ENCODE data around the gene GRIK4.

Gene GRIK4

DNA sequence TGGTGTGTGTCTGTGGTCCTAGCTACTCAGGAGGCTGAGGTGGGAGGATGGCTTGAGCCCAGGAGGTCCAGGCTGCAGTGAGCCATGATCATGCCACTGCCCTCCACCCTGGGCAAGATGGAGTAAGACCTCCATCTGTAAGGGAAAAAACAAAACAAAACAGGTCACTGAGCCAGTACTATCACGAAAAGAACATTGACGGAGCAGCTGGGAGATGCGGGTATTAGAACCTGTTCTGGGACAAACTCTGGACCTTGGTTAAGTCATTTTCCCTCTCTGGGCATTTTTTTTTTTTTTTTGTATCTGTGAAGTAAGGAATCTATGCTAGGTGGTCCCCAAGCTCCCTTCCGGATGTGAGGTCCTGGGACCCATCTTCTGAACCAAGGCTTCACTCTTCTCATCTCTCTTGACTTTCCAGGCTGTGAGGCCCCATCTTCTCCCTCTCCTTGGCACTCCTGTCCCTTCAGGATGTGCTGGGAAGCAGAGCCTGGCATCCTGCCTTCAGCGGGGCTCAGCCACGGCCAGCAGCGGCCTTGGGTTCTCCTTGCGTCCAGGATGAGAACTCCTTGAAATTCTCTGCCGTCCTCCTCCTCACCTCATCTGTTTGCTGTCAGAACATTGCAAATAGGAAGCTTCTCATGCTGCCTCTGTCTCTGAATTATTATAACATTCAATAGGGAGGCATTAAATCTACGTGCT lies 130.8 kb downstream of the GRIK4 start:
- no peak for DNase-seq (ENCODE audit: low read depth)

DNA sequence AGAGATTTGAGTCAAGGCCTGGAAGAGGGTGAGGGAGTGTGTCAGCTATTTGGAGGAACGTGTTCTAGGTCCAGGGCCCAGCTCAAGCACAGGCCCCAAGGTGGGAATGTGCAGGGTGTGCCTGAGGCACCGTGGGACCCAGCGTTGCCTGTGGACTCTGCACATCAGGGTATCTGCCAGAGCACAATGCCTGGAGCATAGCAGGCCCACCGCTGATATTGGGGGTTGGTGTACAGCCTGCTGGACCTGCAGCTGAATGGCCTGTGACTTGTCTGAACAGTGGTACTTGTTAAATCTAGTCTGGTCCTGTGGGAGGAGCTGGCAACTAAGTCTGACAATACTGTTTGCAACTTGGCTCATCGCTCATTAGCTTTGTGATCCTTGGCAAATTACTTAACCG lies 131.7 kb downstream of the GRIK4 start:
- DNase-seq (ENCODE audit: low read depth): no peak

DNA sequence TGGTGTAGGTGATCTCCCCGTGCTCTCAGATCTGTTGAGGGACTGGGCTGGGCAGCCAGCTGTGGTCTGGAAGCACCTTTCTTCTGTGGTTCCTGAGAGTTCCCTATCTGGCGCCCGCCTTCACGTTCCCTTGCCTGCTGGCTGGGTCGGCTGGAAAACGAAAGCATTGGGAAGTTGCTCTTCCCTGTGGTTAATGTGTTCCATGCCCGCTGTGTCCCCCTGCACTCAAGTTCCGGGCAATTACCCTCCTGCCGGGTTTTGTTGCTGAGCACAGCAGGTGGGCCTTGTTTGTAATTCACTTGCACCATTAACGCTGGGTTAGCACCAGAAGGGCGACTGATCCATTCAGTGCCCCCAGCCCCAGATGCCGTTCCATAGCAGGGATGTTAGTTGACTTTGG lies 134.1 kb downstream of the GRIK4 start:
- DNase-seq (ENCODE audit: low read depth): no peak

DNA sequence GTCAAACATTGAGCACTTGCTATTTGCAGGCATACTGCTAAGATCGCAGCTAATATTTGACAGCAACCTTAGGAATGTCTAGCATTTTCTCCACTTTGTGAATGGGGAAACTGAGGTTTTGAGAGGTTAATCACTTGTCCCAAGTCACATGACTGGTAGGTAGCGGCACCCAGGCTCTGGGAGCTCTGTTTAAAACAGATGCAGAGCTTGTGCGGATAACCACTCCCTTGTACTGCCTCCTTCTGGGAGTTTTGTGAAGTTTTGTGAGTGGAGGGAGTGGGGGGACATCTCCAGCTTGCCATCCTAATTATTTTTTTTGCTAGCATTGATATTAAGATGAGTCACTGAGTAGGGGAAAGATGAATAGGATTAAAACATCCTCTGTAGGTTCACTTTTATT lies 134.7 kb downstream of the GRIK4 start:
- DNase-seq (ENCODE audit: low read depth): no peak

DNA sequence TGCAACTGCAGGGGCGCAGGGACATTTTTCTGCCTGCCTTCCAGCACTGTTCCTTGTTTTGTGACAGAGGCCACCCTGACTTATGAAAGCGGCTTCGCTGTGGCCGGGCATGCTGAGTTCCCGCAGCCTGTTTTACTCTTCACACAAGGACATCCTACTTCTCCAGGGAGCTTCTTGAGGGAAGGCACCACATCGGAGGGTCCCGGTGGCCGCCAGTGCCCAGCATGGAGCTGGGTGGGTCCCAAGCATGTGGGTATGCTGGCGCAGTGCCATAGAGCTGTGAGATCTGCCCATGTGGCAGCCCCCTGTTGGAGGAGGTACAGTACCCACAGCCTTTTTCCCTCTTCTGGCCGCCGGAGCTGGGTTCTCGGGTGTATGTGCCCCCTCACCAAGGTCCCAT lies 136.1 kb downstream of the GRIK4 start:
- DNase-seq (ENCODE audit: low read depth): no peak

DNA sequence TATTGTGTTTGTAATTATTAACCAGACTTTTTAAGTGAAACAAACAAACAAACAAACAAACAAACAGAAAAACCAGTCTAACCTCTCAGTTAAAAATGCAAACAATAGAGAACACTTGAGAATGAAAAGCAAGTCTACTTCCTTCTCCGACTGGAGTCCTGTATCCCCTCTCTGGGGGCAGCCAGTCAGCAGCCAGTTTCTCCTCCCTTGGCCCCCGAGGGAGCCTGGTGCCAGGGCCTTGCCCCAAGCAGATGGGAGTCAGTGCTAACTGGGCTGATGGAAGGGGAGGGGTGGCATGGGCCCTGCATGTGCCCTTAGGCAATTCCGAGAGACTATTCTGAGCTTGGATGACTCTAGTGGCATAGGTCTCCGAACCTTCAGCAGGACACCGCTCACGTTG lies 137.2 kb downstream of the GRIK4 start:
- no peak for DNase-seq (ENCODE audit: low read depth)

DNA sequence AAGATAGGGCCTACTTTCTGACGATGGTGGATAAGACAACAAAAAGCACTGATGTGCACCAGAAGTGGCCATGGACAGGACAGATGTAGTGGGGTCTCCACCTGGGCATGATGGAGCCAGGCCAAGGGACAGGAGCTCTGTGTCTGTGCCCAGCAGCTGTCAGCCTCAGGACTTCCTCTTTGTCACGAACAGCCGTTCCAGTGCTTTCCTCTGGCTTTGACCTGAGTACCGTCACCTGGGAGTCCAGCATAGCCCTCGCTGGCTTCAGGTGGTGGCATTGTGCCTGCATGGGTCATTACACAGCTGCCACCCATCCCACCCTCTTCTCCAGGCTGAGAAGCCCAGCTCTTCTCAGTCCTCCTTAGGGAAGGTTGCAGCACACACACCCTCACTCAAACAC lies 137.8 kb downstream of the GRIK4 start:
- DNase-seq (ENCODE audit: low read depth): no peak

DNA sequence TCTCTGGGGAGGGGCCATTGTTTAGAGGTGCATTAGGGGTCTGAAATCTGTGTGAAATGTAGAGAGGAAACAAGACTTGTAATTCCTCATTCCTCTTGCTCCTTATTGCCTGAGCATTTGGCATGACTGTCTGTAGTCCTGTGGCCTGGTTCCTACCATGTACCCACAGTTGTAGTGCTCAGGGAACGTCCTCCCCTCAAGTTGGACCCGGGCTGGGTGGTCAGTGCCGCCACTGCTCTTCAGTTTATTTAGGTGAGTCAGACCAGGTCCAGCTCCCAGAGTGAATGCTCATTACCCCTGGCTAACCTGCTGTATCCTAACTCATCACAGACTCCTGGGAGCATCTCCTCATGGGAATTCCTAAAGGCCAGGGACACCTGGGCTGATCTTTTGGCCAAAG lies 139.8 kb downstream of the GRIK4 start:
- DNase-seq (ENCODE audit: low read depth): no peak

DNA sequence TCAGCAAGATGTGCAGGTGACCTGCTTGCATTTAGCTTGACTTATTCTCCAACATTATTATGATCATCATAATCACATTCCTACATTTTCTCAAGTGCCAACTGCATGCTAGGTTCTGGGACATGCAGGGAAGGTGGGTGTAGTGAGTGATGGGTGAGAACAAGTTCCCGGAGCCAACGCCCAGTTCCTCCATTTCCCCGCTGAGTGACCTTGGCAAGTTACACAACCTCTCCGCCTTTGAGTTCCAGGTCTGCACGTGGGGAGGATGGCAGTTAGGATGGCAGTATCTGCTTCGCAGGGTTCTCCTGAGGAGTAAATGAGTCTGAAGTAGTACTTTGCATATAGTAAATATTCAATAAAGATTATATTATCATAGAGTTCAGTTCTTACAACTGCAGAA lies 140.3 kb downstream of the GRIK4 start:
- DNase-seq (ENCODE audit: low read depth): no peak

DNA sequence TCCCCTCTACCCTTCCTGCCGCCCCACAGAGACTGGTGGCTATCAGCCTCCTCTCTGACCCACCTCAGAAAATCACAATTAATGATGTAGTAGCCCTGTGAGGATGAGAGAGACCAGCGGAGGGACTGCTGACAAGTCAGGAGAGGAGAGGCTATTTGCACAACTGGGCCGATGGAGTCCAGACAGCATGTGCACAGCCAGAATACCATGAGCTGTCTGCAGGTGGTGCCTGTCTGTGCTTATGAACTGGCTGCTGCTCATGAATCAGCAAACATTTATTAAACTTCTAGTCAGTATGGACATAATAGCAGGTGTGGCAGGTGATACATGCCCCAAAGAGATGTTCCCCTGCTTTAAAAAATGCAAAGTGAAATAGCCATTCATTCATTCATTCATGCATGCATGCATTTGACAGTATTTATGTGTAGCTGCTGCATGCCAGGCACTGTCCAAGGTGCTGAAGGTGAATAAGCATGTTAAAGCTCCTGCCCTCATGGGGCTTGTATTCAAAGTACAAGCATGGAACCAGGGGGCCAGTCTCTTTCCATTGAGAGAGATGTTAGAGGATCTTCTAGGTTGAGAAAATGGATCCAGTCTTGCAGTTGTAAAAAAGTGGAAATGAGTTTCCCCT lies 141.3 kb downstream of the GRIK4 start:
- no peak for DNase-seq (ENCODE audit: low read depth)

DNA sequence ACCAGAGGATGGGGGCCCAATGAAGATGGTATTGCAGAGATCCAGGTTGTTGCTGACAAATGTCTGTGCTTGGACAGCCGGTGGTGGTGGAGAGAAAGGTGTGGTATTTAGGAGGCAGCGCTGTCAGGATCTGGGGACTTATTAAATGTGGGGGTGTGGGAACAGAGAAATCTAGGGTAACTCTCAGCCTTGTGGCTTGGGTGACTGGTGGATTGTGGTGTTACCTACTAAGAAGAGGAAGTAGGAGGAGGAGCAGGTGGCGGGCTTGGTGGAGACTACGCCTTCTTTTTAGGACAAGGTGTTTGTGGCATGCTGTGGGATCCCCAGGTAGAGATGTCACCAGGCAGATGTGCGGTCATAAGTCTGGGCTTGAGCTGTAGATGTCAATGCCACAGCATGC lies 144.0 kb downstream of the GRIK4 start:
- no peak for DNase-seq (ENCODE audit: low read depth)

DNA sequence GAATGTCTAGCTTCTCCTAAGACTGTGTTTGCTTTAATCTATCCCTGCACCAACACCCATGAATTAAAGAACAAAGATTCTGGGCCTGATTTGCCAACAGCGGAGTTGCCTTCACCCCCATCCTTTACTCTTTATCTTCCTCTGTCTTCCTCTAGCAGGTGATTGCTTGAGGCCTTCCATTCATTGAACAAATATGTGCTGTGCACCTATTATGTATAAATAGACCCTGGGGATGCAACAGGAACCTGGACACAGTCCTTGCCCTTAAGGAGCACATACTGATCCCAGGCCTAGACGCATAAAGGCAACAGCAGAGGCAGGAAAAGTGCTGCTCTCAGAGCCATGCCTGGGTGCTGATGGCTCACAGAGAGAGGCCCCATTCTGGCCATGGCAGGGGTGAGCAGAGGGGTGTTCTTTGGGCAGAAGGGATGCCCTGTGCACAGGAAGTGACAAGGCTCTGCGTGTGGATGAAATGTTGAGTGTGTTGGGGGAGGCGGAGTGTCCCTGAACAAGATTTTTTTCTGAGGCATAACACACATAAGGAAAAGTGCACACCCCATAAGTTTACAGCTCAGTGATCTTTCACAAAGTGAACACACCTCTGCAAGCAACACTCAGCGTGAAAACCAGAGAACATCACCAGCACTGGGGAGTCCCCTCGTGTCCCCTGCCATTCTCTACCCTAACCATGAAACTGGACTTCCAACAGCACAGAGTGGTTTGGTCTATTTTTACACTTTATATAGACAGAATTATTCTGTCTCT lies 145.9 kb downstream of the GRIK4 start:
- DNase-seq (ENCODE audit: low read depth): no peak

DNA sequence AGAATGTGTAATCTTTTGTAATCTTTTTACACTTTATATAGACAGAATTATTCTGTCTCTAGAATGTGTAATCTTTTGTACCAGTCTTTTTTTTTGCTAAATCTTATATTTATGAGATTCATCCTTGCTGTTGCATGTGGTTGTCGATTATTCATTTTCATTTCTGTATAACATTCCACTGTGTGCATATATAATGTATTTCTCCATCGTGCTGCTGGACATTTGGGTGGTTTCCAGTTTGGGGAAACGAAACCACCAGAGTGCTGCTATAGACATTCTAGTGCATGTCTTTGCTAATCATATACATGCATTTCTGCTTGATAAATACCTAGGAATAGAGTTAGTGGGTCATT lies 146.5 kb downstream of the GRIK4 start:
- DNase-seq (ENCODE audit: low read depth): no peak

DNA sequence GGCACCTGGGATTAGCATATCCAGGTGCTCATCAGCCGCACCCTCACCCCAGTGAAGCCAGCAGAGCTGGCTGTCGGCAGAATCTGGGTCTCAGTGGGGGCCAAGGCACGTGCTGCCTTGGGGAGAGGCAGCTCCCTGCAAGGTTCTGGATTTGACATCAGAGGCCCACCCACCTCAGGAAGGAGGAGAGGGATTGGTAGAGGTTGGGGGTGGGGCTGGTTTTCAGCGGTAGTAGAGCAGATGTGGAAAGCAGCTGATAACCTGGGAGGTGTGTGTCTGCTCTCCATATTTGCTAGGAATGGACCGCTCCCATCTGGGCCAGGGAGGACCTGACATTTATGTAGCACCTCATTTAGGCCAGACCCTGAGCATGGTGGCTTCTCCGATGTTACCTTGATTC lies 147.5 kb downstream of the GRIK4 start:
- no peak for DNase-seq (ENCODE audit: low read depth)

DNA sequence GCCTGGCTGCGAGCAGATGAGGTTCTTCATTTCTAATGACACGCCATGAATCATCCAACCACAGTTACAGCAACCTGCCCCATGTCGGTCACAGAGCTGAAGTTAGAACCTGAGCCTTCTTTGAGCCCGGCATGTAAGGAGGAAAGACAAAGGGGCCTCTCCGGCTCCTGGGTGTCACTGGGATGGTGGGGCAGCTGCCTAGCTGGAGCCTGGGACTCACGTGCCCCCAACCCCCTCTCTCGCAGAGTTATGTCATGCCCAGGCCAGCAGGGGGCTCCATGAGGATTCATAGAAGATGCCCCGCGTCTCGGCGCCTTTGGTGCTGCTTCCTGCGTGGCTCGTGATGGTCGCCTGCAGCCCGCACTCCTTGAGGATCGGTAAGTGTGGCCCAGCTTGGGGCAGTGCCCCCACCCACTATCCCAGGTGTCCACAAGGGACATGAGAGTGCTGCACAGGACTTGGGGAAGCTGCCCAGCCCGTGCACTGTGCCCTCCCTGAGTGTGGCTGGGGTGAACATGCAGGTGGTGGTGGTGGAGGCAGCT lies 148.5 kb downstream of the GRIK4 start:
- DNase-seq (ENCODE audit: low read depth): no peak

DNA sequence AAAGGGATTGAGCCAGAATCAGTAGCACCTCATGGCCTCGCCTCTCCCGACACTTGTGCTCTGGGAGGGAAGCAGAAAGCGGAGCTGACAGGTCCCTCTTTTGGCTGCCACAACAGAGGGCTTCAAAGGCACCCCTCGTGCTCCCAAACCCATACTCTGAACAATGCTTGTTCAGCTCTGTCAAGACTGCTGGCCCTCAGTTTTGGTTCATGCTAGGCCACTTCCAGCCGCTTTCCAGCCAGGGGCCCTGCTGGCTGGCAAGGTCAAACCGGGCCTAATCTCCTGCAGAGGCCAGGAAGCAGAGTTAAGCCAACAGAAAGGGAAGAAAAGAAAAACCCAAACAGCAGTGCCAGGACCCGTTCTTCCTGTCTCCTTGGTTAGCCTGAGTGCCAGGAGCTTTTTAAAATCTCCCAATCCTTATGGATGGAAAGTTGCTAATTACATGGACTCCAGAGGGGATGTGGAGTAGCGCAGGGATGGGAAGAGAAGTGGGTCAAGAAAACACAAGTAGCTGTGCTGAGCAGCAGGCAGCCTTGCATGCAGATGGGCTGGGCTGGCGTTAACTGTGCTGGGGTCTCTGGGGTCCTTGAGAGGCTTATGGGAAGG lies 150.6 kb downstream of the GRIK4 start:
- no peak for DNase-seq (ENCODE audit: low read depth)

DNA sequence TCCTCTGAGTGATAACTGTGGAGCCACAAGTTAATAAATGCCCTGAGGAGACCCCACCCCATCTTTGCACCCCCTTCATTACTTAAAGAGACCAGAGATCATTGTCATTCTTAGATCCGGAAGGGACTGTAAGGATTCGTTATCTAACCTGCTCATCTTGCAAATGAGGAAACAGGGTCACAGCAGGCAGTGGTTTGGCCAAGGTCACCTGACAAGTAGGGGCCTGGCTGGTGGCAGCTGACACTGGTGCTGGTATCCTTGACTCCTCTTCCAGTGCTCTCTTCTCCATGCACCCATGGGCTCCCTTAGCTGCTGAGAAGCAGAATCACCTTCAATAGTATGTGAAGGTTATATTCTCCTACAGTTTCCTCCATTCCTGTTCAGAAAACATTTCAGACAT lies 151.6 kb downstream of the GRIK4 start:
- DNase-seq (ENCODE audit: low read depth): no peak

DNA sequence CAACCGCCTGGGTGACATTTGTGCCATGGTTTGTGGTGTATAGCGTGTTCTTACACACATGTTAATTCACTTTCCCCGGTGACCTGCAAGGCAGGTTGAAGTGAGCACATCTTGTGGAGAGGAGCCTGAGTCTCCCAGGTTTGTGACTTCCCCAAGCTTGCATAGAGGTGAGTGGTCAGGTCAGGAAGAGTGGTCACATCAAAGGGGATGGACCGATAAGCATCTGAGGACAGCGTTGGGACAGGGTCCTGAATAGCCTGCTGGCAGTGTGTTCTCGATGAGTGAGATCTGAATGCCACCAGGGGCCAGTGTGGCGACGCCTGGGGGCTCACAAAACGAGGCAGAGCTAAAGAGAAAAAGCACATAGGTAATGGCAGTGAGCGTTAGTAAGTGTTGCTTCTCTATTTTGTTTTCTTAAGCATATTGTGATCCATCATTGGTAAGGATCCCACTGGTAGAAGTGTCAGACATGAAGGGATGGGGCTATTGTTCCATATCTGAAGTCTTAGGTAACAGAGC lies 154.6 kb downstream of the GRIK4 start:
- no peak for DNase-seq (ENCODE audit: low read depth)

DNA sequence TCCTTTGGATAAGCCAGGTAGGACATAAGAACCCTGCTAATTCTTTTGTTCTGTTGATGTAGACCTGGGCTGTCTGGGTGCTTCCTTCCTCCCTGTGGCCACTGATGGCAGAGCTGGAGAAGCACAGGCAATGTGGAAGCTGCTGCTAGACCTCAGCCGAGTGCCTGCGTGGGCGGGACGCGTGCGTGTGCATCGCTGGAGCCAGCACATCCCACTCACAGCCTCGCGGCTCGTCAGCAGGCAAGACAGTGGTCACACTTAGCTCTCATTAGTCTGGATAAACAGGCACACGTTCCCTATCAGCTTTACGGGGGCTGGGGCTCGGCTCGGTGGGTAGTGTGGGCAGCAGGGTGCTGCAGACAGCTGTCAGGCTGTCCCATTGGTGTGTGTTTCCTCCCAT lies 155.7 kb downstream of the GRIK4 start:
- no peak for DNase-seq (ENCODE audit: low read depth)

DNA sequence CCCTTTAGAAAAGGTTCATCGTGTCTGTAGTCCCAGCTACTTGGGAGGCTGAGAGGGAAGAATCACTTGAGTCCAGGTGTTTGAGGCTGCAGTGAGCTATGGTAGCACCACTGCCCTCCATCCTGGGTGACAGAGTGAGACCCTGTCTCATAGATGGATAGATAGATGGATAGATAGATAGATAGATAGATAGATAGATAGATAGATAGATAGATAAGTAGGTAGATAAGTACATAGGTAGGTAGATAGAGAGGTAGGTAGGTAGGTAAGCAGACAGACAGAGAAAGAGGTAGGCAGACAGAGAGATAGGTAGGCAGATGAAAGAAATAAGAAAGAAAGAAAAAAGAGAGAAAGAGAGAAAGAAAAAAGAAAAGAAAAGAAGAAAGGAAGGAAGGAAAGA lies 156.4 kb downstream of the GRIK4 start:
- no peak for DNase-seq (ENCODE audit: low read depth)

DNA sequence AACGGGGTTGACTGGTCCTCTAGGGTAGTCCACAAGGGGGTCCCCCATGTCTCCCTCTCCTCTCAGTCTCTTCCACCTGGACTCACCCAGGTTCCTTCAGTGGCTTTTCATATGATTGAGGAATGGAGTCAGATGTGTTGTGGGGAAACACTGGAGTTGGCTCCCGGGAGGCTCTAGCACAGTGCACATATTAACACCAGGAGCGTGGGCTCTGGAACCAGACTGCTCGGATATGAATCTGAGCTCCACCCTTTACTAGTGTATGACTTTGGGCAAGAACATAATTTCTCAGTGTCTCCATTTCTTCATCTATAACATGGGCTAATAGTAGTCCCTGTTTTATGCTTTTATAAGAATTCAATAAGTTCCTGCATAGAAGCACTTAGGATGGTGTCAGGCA lies 157.0 kb downstream of the GRIK4 start:
- no peak for DNase-seq (ENCODE audit: low read depth)

DNA sequence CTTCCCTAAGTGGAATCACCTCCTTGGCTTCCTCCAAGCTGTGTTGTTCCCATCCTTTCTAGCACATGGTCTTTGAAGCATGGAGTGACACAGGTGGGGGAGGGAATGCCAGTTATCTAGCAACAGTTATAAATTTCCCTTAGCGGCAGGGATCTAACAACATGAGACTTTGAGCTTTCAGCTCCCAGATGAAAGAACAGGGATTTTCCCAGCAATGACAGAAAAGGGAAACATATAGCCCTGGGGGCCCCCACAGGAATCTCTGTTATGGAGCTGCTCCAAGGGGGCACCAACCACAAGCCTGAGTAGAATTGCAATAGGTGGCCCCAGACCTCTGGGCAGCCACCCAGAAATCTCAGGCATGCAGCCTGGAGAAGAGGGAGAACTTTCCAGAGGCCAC lies 163.0 kb downstream of the GRIK4 start:
- DNase-seq (ENCODE audit: low read depth): no peak

DNA sequence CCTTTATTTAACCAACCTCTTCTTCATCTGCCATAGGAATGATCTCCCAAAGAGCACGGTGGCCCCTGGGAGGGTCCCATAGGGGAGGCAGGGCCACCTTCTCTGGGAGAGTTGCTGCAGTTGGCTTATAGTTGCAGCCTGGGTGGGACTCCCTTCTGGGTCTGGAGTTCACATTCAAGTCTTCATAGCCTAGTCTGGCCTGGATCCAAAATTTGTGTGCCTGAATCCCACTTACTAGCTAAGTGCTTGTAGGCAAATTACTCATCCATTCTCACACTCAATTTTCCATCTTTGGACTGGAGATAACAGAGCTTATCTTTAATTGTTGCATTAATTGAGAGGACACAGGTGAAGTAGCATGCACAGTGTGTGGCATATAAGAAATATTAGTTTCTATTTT lies 163.6 kb downstream of the GRIK4 start:
- DNase-seq (ENCODE audit: low read depth): no peak
